Loucy (cell line): ENCODE data around the gene ARHGAP42.

Experiments
- H2AFZ ChIP-seq: fragments of 200-600 bp; sonication (generic); 2 replicates; pipeline ENCODE4 v1.6.0; 2016; ENCODE audit warnings: antibody characterized with exemption, mild to moderate bottlenecking, low read length, moderate library complexity
- H3F3A ChIP-seq: fragments of 200-600 bp; 2 replicates; pipeline ENCODE4 v1.6.0; 2016; ENCODE audit warnings: antibody characterized with exemption, low read depth, mild to moderate bottlenecking
- H3K27me3 ChIP-seq: fragments of 200-600 bp; sonication (generic); 2 replicates; pipeline ENCODE4 v1.6.1; 2014; ENCODE audit warnings: low read length, mild to moderate bottlenecking; ENCODE audit not compliant: insufficient read depth, poor library complexity, severe bottlenecking
- H3K36me3 ChIP-seq: fragments of 200-600 bp; sonication (generic); 2 replicates; pipeline ENCODE4 v1.6.1; 2016; ENCODE audit warnings: low read length; ENCODE audit not compliant: insufficient read depth
- H3K4me1 ChIP-seq: fragments of 200-600 bp; sonication (generic); 2 replicates; pipeline ENCODE4 v1.5.1; 2014; ENCODE audit warnings: low read length, mild to moderate bottlenecking; ENCODE audit not compliant: insufficient read depth, poor library complexity, severe bottlenecking
- H3K4me2 ChIP-seq: fragments of 200-600 bp; sonication (generic); 2 replicates; pipeline ENCODE4 v1.6.0; 2014; ENCODE audit warnings: antibody characterized with exemption, low read length, low read depth, mild to moderate bottlenecking; ENCODE audit not compliant: poor library complexity, severe bottlenecking
- H3K4me3 ChIP-seq: fragments of 200-600 bp; sonication (generic); 2 replicates; pipeline ENCODE4 v1.5.1; 2014; ENCODE audit warnings: low read length, mild to moderate bottlenecking, mixed read lengths; ENCODE audit not compliant: poor library complexity, severe bottlenecking
- H3K79me2 ChIP-seq: fragments of 200-600 bp; sonication (generic); 2 replicates; pipeline ENCODE4 v1.6.1; 2014; ENCODE audit warnings: low read length; ENCODE audit not compliant: insufficient read depth
- H3K9ac ChIP-seq: fragments of 200-600 bp; sonication (generic); 2 replicates; pipeline ENCODE4 v1.6.0; 2014; ENCODE audit warnings: mild to moderate bottlenecking, low read depth, low read length, moderate library complexity; ENCODE audit not compliant: poor library complexity, severe bottlenecking
- H3K9me2 ChIP-seq: fragments of 200-600 bp; sonication (generic); replicated peaks from 2 replicates; pipeline ENCODE4 v1.6.1; 2016; ENCODE audit warnings: low read depth, low read length, mixed read lengths
- H3K9me3 ChIP-seq: fragments of 200-600 bp; sonication (generic); 2 replicates; pipeline ENCODE4 v1.6.1; 2014; ENCODE audit warnings: mild to moderate bottlenecking, antibody characterized with exemption, low read length, low read depth; ENCODE audit not compliant: insufficient read depth
- H4K20me1 ChIP-seq: fragments of 200-600 bp; sonication (generic); 2 replicates; pipeline ENCODE4 v1.6.0; 2014; ENCODE audit warnings: antibody characterized with exemption, low read length, mild to moderate bottlenecking; ENCODE audit not compliant: insufficient read depth, poor library complexity, severe bottlenecking
- CTCF ChIP-seq: fragments of 200-600 bp; sonication (generic); conservative IDR thresholded peaks from 2 replicates; pipeline ENCODE4 v1.5.1; 2014; ENCODE audit warnings: mild to moderate bottlenecking, antibody characterized with exemption, low read length
- EZH2phosphoT487 ChIP-seq: fragments of 200-600 bp; IDR thresholded peaks from 2 replicates; pipeline ENCODE4 v1.6.1; 2018; ENCODE audit warnings: antibody characterized with exemption, mild to moderate bottlenecking, moderate library complexity, borderline replicate concordance

Gene ARHGAP42

GRCh38 chr11:100991541-100991940, 304.5 kb downstream of the ARHGAP42 start:
- Histone ChIP-seq H3K4me1 (no peaks in the 10 kb centered on the region), H3K4me2 (no peak overlapping the region), H4K20me1 (no peaks in the 10 kb centered on the region), H3K36me3 (no peaks in the 10 kb centered on the region), H3K9me2 (no peaks in the 10 kb centered on the region), H3K9ac (no peak overlapping the region), H3K79me2 (no peaks in the 10 kb centered on the region), H3F3A (no peaks in the 10 kb centered on the region), H2AFZ (no peak overlapping the region), H3K4me3 (no peak overlapping the region), H3K9me3 (no peaks in the 10 kb centered on the region), H3K27me3 (no peaks in the 10 kb centered on the region)
- TF ChIP-seq EZH2phosphoT487 (no peak), CTCF (no peak)

- no peaks in the 10 kb centered on the region for H3K79me2 ChIP-seq
- no peaks in the 10 kb centered on the region for H3K9me2 ChIP-seq
- no peaks in the 10 kb centered on the region for H3F3A ChIP-seq
- no peak for TF ChIP-seq EZH2phosphoT487
- no peak for TF ChIP-seq CTCF
- no peaks in the 10 kb centered on the region for H3K4me1 ChIP-seq
- H3K36me3 ChIP-seq, result no peaks in the 10 kb centered on the region
- H3K9me3 ChIP-seq, result no peaks in the 10 kb centered on the region
- H3K27me3 ChIP-seq, result no peaks in the 10 kb centered on the region
- no peak overlapping the region for H3K9ac ChIP-seq
- H3K4me2 ChIP-seq, result no peak overlapping the region
- H2AFZ ChIP-seq, result no peak overlapping the region
- H3K4me3 ChIP-seq, result no peak overlapping the region
- H4K20me1 ChIP-seq, result no peaks in the 10 kb centered on the region
These were observed 307.9 kb downstream of the ARHGAP42 start for GRCh38 chr11:100994966-100995365.

- no peaks in the 10 kb centered on the region for H4K20me1 ChIP-seq
- no peaks in the 10 kb centered on the region for H3K9me3 ChIP-seq
- H3K4me1 ChIP-seq, result no peaks in the 10 kb centered on the region
- no peak overlapping the region for H3K9ac ChIP-seq
- H3K27me3 ChIP-seq, result no peaks in the 10 kb centered on the region
- no peaks in the 10 kb centered on the region for H3F3A ChIP-seq
- H2AFZ ChIP-seq, result no peak overlapping the region
- H3K36me3 ChIP-seq, result no peaks in the 10 kb centered on the region
- no peaks in the 10 kb centered on the region for H3K79me2 ChIP-seq
- no peaks in the 10 kb centered on the region for H3K9me2 ChIP-seq
- H3K4me3 ChIP-seq, result no peak overlapping the region
- TF ChIP-seq EZH2phosphoT487 (no peak), CTCF (no peak)
- H3K4me2 ChIP-seq, result no peak overlapping the region
These were observed 312.7 kb downstream of the ARHGAP42 start for GRCh38 chr11:100999756-101000155.
